SKM-1 treated with dmso at 0.1 percent for 144 hours (cell line): ENCODE measurements around the gene ARF1.

Experiments
- DNase-seq: peaks from one replicate; lab custom pipeline; 2025; ENCODE audit not compliant: unreplicated experiment; lab: John Stamatoyannopoulos, UW

The ARF1 gene

GRCh38 chr1:228145463-228146416, 63.2 kb downstream of the ARF1 start:
- no peak for DNase-seq

DNA sequence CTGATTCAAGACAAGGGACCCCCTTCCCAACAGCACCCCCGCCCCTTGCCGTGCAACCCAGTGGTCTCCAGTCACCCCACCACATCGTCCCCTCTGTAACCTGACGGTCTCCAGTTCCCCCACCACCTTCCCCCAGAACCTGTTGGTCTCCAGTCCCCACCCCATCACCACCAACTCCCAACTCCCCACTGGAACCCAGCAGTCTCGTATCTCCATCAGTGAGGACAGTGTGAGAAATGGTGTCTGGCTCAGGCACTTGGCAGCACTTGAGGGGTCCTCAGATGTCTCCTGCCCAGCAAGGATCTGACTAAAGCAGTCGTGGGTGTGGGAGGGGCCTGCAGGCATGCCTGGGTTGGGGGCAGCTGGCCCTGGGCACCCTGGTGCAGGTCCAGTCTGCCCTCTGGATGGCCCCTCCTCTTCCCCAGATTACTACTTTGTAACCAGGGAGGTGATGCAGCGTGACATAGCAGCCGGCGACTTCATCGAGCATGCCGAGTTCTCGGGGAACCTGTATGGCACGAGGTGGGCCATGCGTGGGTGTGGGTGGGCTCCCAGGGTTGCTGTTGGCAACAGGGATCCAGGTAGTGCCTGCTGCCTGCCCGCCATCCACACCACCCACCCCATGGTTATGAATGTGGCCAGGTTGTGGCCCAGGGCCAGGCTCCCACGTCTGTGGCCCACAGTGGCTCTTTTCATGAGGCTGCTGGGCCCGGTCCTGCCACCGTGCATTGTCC, 64.1 kb downstream of the ARF1 start:
- DNase-seq = no peak

DNA sequence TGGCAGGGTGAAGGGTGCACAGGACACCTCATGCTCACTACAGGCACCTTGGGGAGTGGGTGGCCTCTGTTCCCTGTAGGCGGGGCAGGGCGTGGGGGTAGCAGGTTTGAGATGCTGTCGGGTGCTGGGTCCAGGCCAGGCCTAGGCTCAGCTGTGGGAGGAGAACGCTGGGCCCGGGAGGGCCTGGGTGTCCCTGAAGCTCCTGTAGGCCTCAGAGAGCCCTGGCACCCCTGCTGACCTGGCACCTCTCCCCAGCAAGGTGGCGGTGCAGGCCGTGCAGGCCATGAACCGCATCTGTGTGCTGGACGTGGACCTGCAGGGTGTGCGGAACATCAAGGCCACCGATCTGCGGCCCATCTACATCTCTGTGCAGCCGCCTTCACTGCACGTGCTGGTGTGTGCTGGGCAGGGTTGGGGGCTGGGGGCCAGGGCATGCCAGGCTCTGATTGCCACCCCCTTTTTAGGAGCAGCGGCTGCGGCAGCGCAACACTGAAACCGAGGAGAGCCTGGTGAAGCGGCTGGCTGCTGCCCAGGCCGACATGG, 64.7 kb downstream of the ARF1 start:
- DNase-seq = no peak

DNA sequence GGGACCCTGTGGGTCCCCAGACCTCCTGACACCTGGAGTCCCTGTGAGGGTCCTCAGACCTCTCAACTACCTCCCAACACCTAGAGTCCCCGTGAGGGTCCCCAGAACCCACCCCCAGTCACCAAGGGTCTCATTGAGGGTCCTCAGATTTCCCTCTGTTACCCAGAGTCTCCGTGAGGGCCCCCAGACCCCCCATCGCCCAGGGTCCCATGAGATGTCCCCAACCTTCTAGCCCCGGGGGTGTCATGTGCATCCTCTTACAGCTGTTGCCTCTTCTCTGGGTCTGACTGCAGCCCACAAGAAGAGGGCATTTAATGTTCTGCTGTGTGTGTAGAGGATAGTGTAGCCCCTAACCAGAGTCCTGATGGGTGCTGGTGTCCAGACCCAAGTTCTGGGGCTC, 65.3 kb downstream of the ARF1 start:
- no peak for DNase-seq

- no peak for DNase-seq
These were observed 65.8 kb downstream of the ARF1 start for GRCh38 chr1:228148196-228148861.
